Body of pancreas (tissue), 4 donors: ENCODE measurements around the gene ZNF407.

Experiments
- POLR2A ChIP-seq, 3 donors: fragments of 450-650 bp; IDR thresholded peaks; one replicate each; pipeline ENCODE4 v1.6.1; 2016; ENCODE audit warnings: antibody characterized with exemption in 3 of 3, mild to moderate bottlenecking in 2 of 3
- TF ChIP-seq, protein P1 (sequence below), 7 experiments: fragments of 450-650 bp in 4 of 7; fragments of 200-600 bp in 3 of 7; sonication (generic) in 3 of 7; IDR thresholded peaks; one replicate each; pipeline ENCODE4 v1.5.1; 2016 to 2019; ENCODE audit warnings: antibody characterized with exemption in 7 of 7

DNA sequence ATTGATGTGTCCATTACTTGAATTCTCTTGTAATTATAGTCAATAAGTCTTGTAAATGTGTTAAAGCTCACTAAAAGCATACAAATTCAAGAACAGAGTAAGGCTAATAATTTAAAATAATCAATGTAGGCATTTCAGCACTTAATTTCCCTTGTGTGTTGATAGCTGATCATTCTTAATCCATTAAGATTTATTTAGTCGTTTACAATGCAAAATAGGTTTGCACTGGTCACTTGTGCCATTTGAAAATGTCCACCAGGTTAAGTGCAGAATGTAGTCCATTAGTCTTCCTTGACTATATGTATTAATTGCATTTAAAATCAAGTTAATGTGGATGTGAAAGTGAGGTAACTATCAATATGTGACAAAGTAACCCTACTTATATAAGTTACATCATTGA is 39.4 kb downstream of the ZNF407 start:
- TF ChIP-seq, protein P1, sequence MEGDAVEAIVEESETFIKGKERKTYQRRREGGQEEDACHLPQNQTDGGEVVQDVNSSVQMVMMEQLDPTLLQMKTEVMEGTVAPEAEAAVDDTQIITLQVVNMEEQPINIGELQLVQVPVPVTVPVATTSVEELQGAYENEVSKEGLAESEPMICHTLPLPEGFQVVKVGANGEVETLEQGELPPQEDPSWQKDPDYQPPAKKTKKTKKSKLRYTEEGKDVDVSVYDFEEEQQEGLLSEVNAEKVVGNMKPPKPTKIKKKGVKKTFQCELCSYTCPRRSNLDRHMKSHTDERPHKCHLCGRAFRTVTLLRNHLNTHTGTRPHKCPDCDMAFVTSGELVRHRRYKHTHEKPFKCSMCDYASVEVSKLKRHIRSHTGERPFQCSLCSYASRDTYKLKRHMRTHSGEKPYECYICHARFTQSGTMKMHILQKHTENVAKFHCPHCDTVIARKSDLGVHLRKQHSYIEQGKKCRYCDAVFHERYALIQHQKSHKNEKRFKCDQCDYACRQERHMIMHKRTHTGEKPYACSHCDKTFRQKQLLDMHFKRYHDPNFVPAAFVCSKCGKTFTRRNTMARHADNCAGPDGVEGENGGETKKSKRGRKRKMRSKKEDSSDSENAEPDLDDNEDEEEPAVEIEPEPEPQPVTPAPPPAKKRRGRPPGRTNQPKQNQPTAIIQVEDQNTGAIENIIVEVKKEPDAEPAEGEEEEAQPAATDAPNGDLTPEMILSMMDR (IDR thresholded peaks at IDR 0.05) = no peak
- TF ChIP-seq POLR2A (IDR thresholded peaks at IDR 0.05) = no peak
